Suprapubic skin (tissue), 4 donors: ENCODE data around the gene ZNF578. TPM values are rescaled to one million over a fixed set of nuclear protein-coding genes. Genes with fewer than 3 reads are reported as not detected.
"Not testable (repeated sequence)": the region's sequence is repeated elsewhere in the genome, so short reads cannot be mapped to it uniquely, and the experiment has no call there.

ENCODE experiments used
- DNase-seq, 2 donors: peaks; one replicate each; pipeline ENCODE4 v3.0.0-alpha.2; 2019; ENCODE audit warnings: low spot score in 2 of 2
- H3K27ac ChIP-seq: fragments of 200-600 bp; sonication (generic); one replicate; pipeline ENCODE4 v1.5.1; 2019
- H3K27me3 ChIP-seq: fragments of 200-600 bp; sonication (generic); one replicate; pipeline ENCODE4 v1.5.1; 2019
- H3K36me3 ChIP-seq: fragments of 200-600 bp; sonication (generic); one replicate; pipeline ENCODE4 v1.5.1; 2019
- H3K4me1 ChIP-seq: fragments of 200-600 bp; sonication (generic); one replicate; pipeline ENCODE4 v1.5.1; 2019
- H3K4me3 ChIP-seq: fragments of 200-600 bp; sonication (generic); one replicate; pipeline ENCODE4 v1.5.1; 2019; ENCODE audit warnings: mild to moderate bottlenecking
- H3K9me3 ChIP-seq: fragments of 200-600 bp; sonication (generic); one replicate; pipeline ENCODE4 v1.5.1; 2019
- CTCF ChIP-seq, 2 donors: fragments of 200-600 bp in 1 of 2; fragments of 450-650 bp in 1 of 2; sonication (generic) in 1 of 2; IDR thresholded peaks; one replicate each; pipeline ENCODE4 v1.5.1; 2016 to 2019; ENCODE audit warnings: antibody characterized with exemption in 2 of 2, mild to moderate bottlenecking in 1 of 2, moderate library complexity in 1 of 2
- EP300 ChIP-seq: sonication (generic); formaldehyde crosslinking; IDR thresholded peaks from one replicate; pipeline ENCODE4 v1.6.1; 2017; ENCODE audit warnings: antibody characterized with exemption
- POLR2A ChIP-seq, 2 donors: fragments of 450-650 bp; IDR thresholded peaks; one replicate each; pipeline ENCODE4 v1.6.1; 2017; ENCODE audit warnings: antibody characterized with exemption in 2 of 2, mild to moderate bottlenecking in 2 of 2, moderate library complexity in 2 of 2
- POLR2AphosphoS5 ChIP-seq, 3 donors: sonication (generic); formaldehyde crosslinking; IDR thresholded peaks; one replicate each; pipeline ENCODE4 v1.6.1; 2017; ENCODE audit warnings: antibody characterized with exemption in 3 of 3
- WGBS: methylation state at CpG from one replicate; pipeline ENCODE4 v1.1.5; 2018; 5-methylcytosine and 5-hydroxymethylcytosine counted together
- total RNA-seq, 4 donors: library from RNA; depleted of rRNA; stranded (reverse); fragments of >200 nt; gene quantifications; one replicate each; pipeline ENCODE4 v1.1.0, GENCODE V29; 2016

Gene ZNF578
- total RNA-seq, 4 donors from 2014 or later: 0.38 to 1.0 (median 0.64) TPM

- WGBS: 88% methylated on average over 20 of the region's 20 CpGs
- no peak overlapping the region for H3K27ac ChIP-seq
- no peak overlapping the region for H3K4me3 ChIP-seq
- H3K36me3 ChIP-seq: no peaks in the 10 kb centered on the region
- H3K27me3 ChIP-seq: no peaks in the 10 kb centered on the region
- no peak for TF ChIP-seq CTCF (IDR thresholded peaks at IDR 0.05)
- no peak for TF ChIP-seq POLR2A (IDR thresholded peaks at IDR 0.05)
- TF ChIP-seq EP300: no peak
- no peak for TF ChIP-seq POLR2AphosphoS5 (IDR thresholded peaks at IDR 0.05)
- no peaks in the 10 kb centered on the region for H3K9me3 ChIP-seq
- peaks cover 14% of the 10 kb centered on the region for H3K4me1 ChIP-seq
- DNase-seq: no peak
Measured at GRCh38 chr19:52524086-52524485, 70.7 kb downstream of the ZNF578 start.

- H3K27me3 ChIP-seq: no peaks in the 10 kb centered on the region
- H3K36me3 ChIP-seq: no peaks in the 10 kb centered on the region
- H3K27ac ChIP-seq: peak within 1 kb of the TSS; percentile 91
- no peaks in the 10 kb centered on the region for H3K9me3 ChIP-seq
- H3K4me1 ChIP-seq: peaks cover 14% of the 10 kb centered on the region
- peak; percentile 99 for DNase-seq
- TF ChIP-seq CTCF (IDR thresholded peaks at IDR 0.05): peak; percentile 28 to 45
- peak in 2 of 3 donors; percentile 23 to 43 for TF ChIP-seq POLR2AphosphoS5 (IDR thresholded peaks at IDR 0.05)
- no peak for TF ChIP-seq EP300
- peak in 1 of 2 donors; percentile 50 for TF ChIP-seq POLR2A (IDR thresholded peaks at IDR 0.05)
- WGBS: under 1% methylated on average over 31 of the region's 54 CpGs
- peak within 1 kb of the TSS; percentile 73 for H3K4me3 ChIP-seq
Measured at GRCh38 chr19:52527134-52527955, 74.0 kb downstream of the ZNF578 start, which contains the start of gene ZNF808. TSS of gene ZNF808 (plus strand) at chr19:52527668. CDS start at chr19:52543285, 15,617 bp downstream.

- Histone ChIP-seq H3K9me3 (no peaks in the 10 kb centered on the region), H3K36me3 (peaks cover 2% of the 10 kb centered on the region), H3K27me3 (no peaks in the 10 kb centered on the region), H3K27ac (peak overlapping the region; percentile 91), H3K4me3 (peak overlapping the region; percentile 73), H3K4me1 (peaks cover 14% of the 10 kb centered on the region)
- 0% methylated on average over 25 of the region's 25 CpGs for WGBS
- TF ChIP-seq POLR2A (IDR thresholded peaks at IDR 0.05): no peak
- TF ChIP-seq POLR2AphosphoS5 (IDR thresholded peaks at IDR 0.05): no peak
- TF ChIP-seq EP300: no peak
- TF ChIP-seq CTCF (IDR thresholded peaks at IDR 0.05): no peak
- peak in 1 of 2 donors; percentile 60 for DNase-seq
Measured at GRCh38 chr19:52527956-52528351, 74.6 kb downstream of the ZNF578 start.

GRCh38 chr19:52532480-52532879 lies 79.1 kb downstream of the ZNF578 start:
- Histone ChIP-seq H3K4me3 (no peak overlapping the region), H3K4me1 (peaks cover 19% of the 10 kb centered on the region), H3K36me3 (peaks cover 12% of the 10 kb centered on the region), H3K9me3 (no peaks in the 10 kb centered on the region), H3K27ac (no peak overlapping the region), H3K27me3 (no peaks in the 10 kb centered on the region)
- DNase-seq: no peak
- 89% methylated on average over 2 of the region's 2 CpGs for WGBS
- TF ChIP-seq POLR2AphosphoS5 (IDR thresholded peaks at IDR 0.05) (no peak), EP300 (no peak), CTCF (IDR thresholded peaks at IDR 0.05) (no peak), POLR2A (IDR thresholded peaks at IDR 0.05) (no peak)

- no peak overlapping the region for H3K27ac ChIP-seq
- WGBS: 46% methylated on average over 5 of the region's 5 CpGs
- no peak for TF ChIP-seq POLR2AphosphoS5 (IDR thresholded peaks at IDR 0.05)
- TF ChIP-seq EP300: no peak
- no peaks in the 10 kb centered on the region for H3K27me3 ChIP-seq
- peaks cover 9% of the 10 kb centered on the region for H3K4me1 ChIP-seq
- no peaks in the 10 kb centered on the region for H3K9me3 ChIP-seq
- no peak overlapping the region for H3K4me3 ChIP-seq
- peaks cover 12% of the 10 kb centered on the region for H3K36me3 ChIP-seq
- DNase-seq: no peak
Measured at GRCh38 chr19:52533901-52534300, 80.5 kb downstream of the ZNF578 start.

- 4% methylated on average over 15 of the region's 15 CpGs for WGBS
- H3K36me3 ChIP-seq: peaks cover 17% of the 10 kb centered on the region
- H3K9me3 ChIP-seq, H3K27me3 ChIP-seq, DNase-seq, H3K4me1 ChIP-seq, H3K27ac ChIP-seq: not testable (repeated sequence)
- H3K4me3 ChIP-seq: peak overlapping the region; percentile 70
Measured at GRCh38 chr19:52535385-52535770, 82.0 kb downstream of the ZNF578 start.
